OCI-LY3 (cell line): Measurements from ENCODE around the gene ZMYM4.
"Not testable (repeated sequence)": the region's sequence is repeated elsewhere in the genome, so short reads cannot be mapped to it uniquely, and the experiment has no call there.

Experiments
- CTCF ChIP-seq: fragments of 200-600, 300-600 bp; sonication (generic); IDR thresholded peaks from 2 replicates; pipeline ENCODE4 v1.5.1; 2014; ENCODE audit warnings: antibody characterized with exemption, low read length, low read depth
- EZH2phosphoT487 ChIP-seq: fragments of 200-600 bp; shearing (Covaris generic); IDR thresholded peaks from 2 replicates; pipeline ENCODE4 v1.6.1; 2018; ENCODE audit warnings: antibody characterized with exemption, mixed run types, low read depth

- not testable (repeated sequence) for TF ChIP-seq EZH2phosphoT487, CTCF
These were observed 195.2 kb downstream of the ZMYM4 start for GRCh38 chr1:35463749-35464148.
